ENCODE results near the gene TMPRSS6. TPM values are rescaled to one million over a fixed set of nuclear protein-coding genes. Genes with fewer than 3 reads are reported as not detected.

The TMPRSS6 gene
- total and polyA plus RNA-seq, 8 donors, result 0.25 to 1.5 (median 0.46) TPM; not detected in 4

DNA sequence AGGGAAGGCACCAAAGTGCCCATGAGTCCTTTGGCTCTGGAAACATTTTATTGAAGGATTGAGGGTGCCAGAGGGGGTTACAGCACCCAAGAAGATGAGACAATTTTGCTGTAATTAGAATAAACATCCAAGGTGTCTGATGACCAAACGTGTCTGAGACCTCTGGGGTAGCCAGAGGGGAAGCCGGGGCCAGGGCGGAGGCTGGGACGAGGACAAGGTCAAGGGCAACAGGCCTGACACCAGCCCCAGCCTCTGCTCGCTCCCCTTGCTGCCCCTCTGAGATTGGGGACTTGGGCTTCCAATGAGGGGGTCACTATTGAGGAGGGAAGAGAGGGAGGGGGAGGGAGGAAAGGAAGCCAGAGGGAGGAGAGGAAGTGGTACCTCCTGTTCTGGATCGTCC lies 25.6 kb downstream of the TMPRSS6 start:
- Histone ChIP-seq H3K36me3 (no peaks in the 10 kb centered on the region), H3K9me3 (no peaks in the 10 kb centered on the region), H3K27ac (no peak overlapping the region), H3K4me3 (no peak overlapping the region), H3K4me1 (no peaks in the 10 kb centered on the region), H3K27me3 (peaks cover 0 to 65% (median 5%) of the 10 kb centered on the region in 3 donors)
- no peak for DNase-seq
- intact Hi-C loops (cut with DNase I; ENCODE audit: low total_unique reads), result loop anchor here (10.0 kb wide), 1 partner anchor 121 kb away; no protein-coding TSS in a partner anchor
- 76 to 86% (median 80%) methylated on average over 6 of the region's 6 CpGs for WGBS, 5 donors
- no peak for TF ChIP-seq POLR2A (IDR thresholded peaks at IDR 0.05)
- TF ChIP-seq EP300 (IDR thresholded peaks at IDR 0.05), result no peak
- TF ChIP-seq, protein P1, sequence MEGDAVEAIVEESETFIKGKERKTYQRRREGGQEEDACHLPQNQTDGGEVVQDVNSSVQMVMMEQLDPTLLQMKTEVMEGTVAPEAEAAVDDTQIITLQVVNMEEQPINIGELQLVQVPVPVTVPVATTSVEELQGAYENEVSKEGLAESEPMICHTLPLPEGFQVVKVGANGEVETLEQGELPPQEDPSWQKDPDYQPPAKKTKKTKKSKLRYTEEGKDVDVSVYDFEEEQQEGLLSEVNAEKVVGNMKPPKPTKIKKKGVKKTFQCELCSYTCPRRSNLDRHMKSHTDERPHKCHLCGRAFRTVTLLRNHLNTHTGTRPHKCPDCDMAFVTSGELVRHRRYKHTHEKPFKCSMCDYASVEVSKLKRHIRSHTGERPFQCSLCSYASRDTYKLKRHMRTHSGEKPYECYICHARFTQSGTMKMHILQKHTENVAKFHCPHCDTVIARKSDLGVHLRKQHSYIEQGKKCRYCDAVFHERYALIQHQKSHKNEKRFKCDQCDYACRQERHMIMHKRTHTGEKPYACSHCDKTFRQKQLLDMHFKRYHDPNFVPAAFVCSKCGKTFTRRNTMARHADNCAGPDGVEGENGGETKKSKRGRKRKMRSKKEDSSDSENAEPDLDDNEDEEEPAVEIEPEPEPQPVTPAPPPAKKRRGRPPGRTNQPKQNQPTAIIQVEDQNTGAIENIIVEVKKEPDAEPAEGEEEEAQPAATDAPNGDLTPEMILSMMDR (IDR thresholded peaks at IDR 0.05), result no peak
- TF ChIP-seq POLR2AphosphoS5 (IDR thresholded peaks at IDR 0.05), result no peak

DNA sequence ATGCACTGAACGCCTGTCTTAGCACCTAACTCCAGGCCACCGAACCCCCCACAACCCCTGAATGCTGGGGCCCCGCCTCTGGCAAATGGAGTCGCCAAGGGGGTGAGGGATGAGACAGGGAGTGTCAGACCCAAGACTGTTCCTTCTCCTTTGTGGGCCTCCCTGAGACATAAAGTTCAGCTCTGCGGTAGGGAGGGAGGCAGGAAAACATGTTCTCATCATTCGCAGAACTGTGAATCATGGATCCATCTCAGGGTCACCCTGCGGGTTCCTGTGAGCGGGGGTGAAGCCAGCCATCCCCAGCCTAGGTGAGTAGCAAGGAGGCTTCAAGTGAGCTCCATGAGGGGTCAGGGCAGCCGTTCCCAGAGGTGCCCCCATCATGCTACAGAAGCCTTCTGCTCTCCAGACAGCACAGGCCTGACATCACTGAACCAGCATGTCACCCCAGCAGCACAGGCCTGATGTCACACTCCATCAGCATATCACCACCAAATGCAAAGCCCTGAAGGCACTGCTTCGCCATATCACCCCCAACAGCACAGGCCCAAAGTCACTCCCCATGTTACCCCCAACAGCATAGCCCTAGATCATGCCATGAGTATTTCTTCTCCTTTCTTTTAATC lies 27.2 kb downstream of the TMPRSS6 start:
- Histone ChIP-seq H3K27me3 (peaks cover 0 to 59% (median 0%) of the 10 kb centered on the region in 3 donors), H3K36me3 (no peaks in the 10 kb centered on the region), H3K4me3 (no peak overlapping the region), H3K27ac (no peak overlapping the region), H3K4me1 (peaks cover 0 to 8% (median 4%) of the 10 kb centered on the region in 4 donors), H3K9me3 (no peaks in the 10 kb centered on the region)
- no peak for TF ChIP-seq EP300 (IDR thresholded peaks at IDR 0.05)
- TF ChIP-seq POLR2A (IDR thresholded peaks at IDR 0.05), result no peak
- no peak for TF ChIP-seq POLR2AphosphoS5 (IDR thresholded peaks at IDR 0.05)
- TF ChIP-seq, protein P1 (IDR thresholded peaks at IDR 0.05), result no peak
- WGBS, 5 donors, result 76 to 89% (median 83%) methylated on average over 10 of the region's 10 CpGs
- DNase-seq, result no peak
- intact Hi-C loops (cut with DNase I; ENCODE audit: low total_unique reads), result loop anchor here (10.0 kb wide), 1 partner anchor 122 kb away; no protein-coding TSS in a partner anchor

DNA sequence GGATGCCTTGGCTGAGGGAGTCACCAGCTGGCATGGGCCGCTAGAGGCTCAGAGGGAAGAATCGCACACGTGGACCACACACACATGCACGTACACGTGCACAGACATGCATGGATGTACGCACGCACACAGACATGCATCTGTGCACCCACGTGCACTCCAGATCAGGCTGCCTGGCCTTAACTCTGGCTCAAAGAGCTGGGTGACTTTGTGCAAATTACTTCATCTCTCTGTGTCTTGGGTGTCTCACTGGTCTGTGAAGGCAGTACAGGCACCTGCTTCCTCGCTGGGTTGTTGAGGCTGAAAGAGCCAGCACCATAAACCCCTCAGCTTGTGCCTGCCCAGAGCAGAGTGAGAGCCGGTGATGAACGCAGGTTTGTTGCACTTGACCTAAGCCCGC lies 28.7 kb downstream of the TMPRSS6 start:
- Histone ChIP-seq H3K9me3 (no peaks in the 10 kb centered on the region), H3K27ac (no peak overlapping the region), H3K27me3 (peaks cover 0 to 58% (median 5%) of the 10 kb centered on the region in 3 donors), H3K4me1 (peaks cover 0 to 8% (median 4%) of the 10 kb centered on the region in 4 donors), H3K36me3 (no peaks in the 10 kb centered on the region), H3K4me3 (no peak overlapping the region)
- TF ChIP-seq EP300 (IDR thresholded peaks at IDR 0.05) (no peak), POLR2AphosphoS5 (IDR thresholded peaks at IDR 0.05) (no peak), POLR2A (IDR thresholded peaks at IDR 0.05) (no peak)
- TF ChIP-seq, protein P1 (IDR thresholded peaks at IDR 0.05), result no peak
- WGBS, 5 donors, result 72 to 91% (median 89%) methylated on average over 7 to 12 of the region's 12 CpGs
- DNase-seq, result no peak
- intact Hi-C loops (cut with DNase I; ENCODE audit: low total_unique reads), result loop anchor here (10.0 kb wide), 1 partner anchor 124 kb away; no protein-coding TSS in a partner anchor

DNA sequence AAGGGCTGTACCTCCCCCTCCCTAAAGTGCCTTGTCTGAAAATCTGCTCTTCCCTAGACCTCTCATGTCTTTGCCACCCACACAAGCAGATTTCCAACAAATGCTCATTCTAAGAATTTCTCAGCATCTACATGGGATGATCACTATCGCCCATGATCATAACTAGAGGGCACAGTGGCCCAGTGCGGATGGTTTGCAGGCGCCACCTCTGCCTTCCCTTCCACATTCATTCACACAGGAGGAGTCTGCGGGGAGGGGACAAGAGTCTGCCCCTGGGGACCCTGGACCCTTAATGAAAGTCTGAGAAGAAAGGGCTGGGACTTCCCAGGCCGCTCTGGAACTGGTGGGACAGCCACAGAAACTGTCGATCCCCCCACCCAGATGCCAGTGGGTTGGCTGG lies 29.1 kb downstream of the TMPRSS6 start:
- DNase-seq, result no peak
- Histone ChIP-seq H3K4me1 (peaks cover 0 to 8% (median 4%) of the 10 kb centered on the region in 4 donors), H3K27ac (no peak overlapping the region), H3K4me3 (no peak overlapping the region), H3K36me3 (no peaks in the 10 kb centered on the region), H3K27me3 (peaks cover 0 to 57% (median 7%) of the 10 kb centered on the region in 3 donors), H3K9me3 (no peaks in the 10 kb centered on the region)
- intact Hi-C loops (cut with DNase I; ENCODE audit: low total_unique reads), result loop anchor here (10.0 kb wide), 1 partner anchor 124 kb away; no protein-coding TSS in a partner anchor
- TF ChIP-seq POLR2A (IDR thresholded peaks at IDR 0.05) (no peak), EP300 (IDR thresholded peaks at IDR 0.05) (no peak), POLR2AphosphoS5 (IDR thresholded peaks at IDR 0.05) (no peak)
- TF ChIP-seq, protein P1 (IDR thresholded peaks at IDR 0.05), result no peak
- 80 to 95% (median 91%) methylated on average over 6 of the region's 6 CpGs for WGBS, 5 donors

Measured in stomach (tissue), 9 donors.